ENCODE measurements around the gene GFI1. TPM values are rescaled to one million over a fixed set of nuclear protein-coding genes. Genes with fewer than 3 reads are reported as not detected.

Gene GFI1
- total and polyA plus RNA-seq, 2 of the 8 experiments (the other 6 are each of a cell fraction or from before 2014, with no cell fraction given), result 0.08 to 0.17 TPM

DNA sequence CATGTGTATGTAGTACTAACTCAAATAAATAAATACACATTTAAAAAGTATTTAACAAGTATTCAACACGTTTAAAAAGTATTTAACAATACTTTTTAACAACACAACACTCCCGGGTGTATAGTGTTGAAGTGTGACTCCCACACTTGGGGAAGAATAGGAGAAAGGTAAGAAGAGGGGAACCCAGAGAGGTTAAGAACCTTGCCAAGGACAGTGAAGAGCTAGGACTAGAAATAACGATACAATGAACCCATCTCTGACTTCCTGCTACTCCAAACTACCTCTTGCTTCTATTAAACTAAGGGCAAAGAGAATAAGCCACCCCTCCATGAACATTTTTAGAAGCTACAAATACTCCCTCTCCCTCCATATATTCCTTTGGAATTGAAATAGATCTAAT, 1.7 kb upstream of the GFI1 start (continued):
- TF ChIP-seq SP1 (IDR thresholded peaks at IDR 0.05; ENCODE audit: low read depth, low read length), result no peak
- no peak for TF ChIP-seq POLR2AphosphoS5 (IDR thresholded peaks at IDR 0.05; ENCODE audit: low read depth, low read length)
- TF ChIP-seq JUN (IDR thresholded peaks at IDR 0.05; ENCODE audit: low read depth, low read length), result no peak
- TF ChIP-seq RAD21 (IDR thresholded peaks at IDR 0.05 in 1 of 2, conservative IDR thresholded peaks at IDR 0.05 in 1 of 2; ENCODE audit: low read depth in 2 of 2, low read length in 2 of 2), result no peak
- TF ChIP-seq SUZ12 (IDR thresholded peaks at IDR 0.05; ENCODE audit: low read length), result no peak
- no peak for TF ChIP-seq CEBPB (IDR thresholded peaks at IDR 0.05; ENCODE audit: low read depth, low read length)

All from H1 (cell line).